Measurements from ENCODE around the gene TMPRSS13. TPM values are rescaled to one million over a fixed set of nuclear protein-coding genes. Genes with fewer than 3 reads are reported as not detected.

The TMPRSS13 gene
- total RNA-seq, 1 donor from 2014 or later, result not detected

DNA sequence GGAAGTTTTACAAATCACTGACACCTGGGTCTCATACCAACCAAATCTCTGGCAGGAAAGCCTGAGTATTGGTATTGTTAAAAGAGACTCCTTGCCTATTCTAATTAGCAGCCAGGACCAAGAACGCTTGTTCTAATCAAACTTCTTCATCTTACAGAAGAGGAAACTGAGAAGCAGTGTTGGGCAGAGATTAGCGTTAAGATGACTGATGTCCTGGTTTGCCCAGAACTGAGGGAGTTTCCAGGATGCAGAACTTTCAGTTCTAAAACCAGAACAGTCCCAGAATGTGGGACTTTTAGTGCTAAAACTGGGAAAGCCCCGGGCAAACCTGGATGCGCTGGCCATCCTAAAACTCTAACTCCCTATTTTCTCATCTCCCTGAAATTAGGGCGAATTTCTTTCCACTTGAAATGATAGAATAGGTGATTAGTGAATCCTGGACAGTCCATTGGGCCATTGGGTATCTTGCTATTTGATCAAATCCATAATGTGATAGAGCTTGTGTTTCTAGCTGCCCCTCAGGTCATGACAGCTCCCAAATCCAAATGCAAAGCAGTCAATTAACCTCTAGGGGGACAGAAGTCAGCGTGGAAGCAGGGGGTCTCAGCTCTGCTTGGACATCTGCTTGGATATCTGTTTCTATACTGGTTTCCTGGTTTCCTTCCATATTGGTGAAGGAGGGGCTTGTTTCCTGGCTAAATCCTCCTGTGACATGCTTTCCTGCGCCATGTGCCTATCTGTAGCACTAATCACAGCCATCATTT is 16.0 kb upstream of the TMPRSS13 start:
- no peaks in the 10 kb centered on the region for H3K4me1 Mint-ChIP-seq (ENCODE audit: unreplicated experiment)
- H3K27ac Mint-ChIP-seq (ENCODE audit: unreplicated experiment), result no peak overlapping the region
- no peak for TF ChIP-seq CTCF (IDR thresholded peaks at IDR 0.05)
- H3K4me3 Mint-ChIP-seq (ENCODE audit: unreplicated experiment), result no peak overlapping the region
- no peaks in the 10 kb centered on the region for H3K36me3 Mint-ChIP-seq (ENCODE audit: unreplicated experiment)
- no peaks in the 10 kb centered on the region for H3K9me3 Mint-ChIP-seq (ENCODE audit: unreplicated experiment)
- peaks cover 37% of the 10 kb centered on the region for H3K27me3 Mint-ChIP-seq (ENCODE audit: unreplicated experiment)
- DNase-seq (ENCODE audit: extremely low spot score, unreplicated experiment), result no peak

GRCh38 chr11:117944554-117944953 is 15.4 kb upstream of the TMPRSS13 start:
- H3K36me3 Mint-ChIP-seq (ENCODE audit: unreplicated experiment), result no peaks in the 10 kb centered on the region
- DNase-seq (ENCODE audit: extremely low spot score, unreplicated experiment), result peak; percentile 34
- H3K4me3 Mint-ChIP-seq (ENCODE audit: unreplicated experiment), result no peak overlapping the region
- no peak for TF ChIP-seq CTCF (IDR thresholded peaks at IDR 0.05)
- no peaks in the 10 kb centered on the region for H3K4me1 Mint-ChIP-seq (ENCODE audit: unreplicated experiment)
- H3K27me3 Mint-ChIP-seq (ENCODE audit: unreplicated experiment), result peaks cover 40% of the 10 kb centered on the region
- H3K27ac Mint-ChIP-seq (ENCODE audit: unreplicated experiment), result no peak overlapping the region
- H3K9me3 Mint-ChIP-seq (ENCODE audit: unreplicated experiment), result no peaks in the 10 kb centered on the region

DNA sequence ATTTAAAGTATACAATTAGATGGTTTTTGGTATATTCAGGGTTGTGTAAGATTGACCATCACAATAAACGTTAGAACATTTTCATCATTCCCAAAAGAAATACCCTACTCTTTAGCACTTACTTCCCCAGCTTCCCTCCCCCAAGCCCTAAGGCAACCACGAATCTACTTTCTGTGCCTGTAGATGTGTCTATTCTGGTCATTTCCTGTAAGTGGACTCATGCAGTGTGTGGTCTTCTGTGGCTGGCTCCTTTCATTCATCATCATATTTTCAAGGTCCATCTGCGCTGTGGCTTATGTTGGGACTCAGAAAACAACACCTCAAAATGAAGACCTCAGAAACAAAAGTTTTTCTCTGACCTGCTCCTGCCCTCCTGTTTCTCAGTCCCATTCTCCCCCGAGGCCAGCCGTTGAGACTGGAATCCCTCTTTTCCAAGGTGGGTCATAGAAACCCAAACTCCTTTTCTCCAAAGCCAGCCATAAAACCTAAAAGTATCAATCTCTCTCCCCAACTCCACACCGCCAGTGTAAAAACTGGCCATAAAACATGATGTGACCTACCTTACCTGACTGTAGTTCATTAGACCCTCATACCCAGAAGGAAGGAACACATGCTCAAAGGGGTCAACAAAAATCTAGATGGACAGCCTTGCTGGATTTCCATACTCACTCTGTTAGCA is 12.9 kb upstream of the TMPRSS13 start:
- H3K36me3 Mint-ChIP-seq (ENCODE audit: unreplicated experiment), result no peaks in the 10 kb centered on the region
- no peaks in the 10 kb centered on the region for H3K9me3 Mint-ChIP-seq (ENCODE audit: unreplicated experiment)
- DNase-seq (ENCODE audit: extremely low spot score, unreplicated experiment), result peak; percentile 32
- no peak overlapping the region for H3K27ac Mint-ChIP-seq (ENCODE audit: unreplicated experiment)
- H3K27me3 Mint-ChIP-seq (ENCODE audit: unreplicated experiment), result peaks cover 39% of the 10 kb centered on the region
- no peak for TF ChIP-seq CTCF (IDR thresholded peaks at IDR 0.05)
- H3K4me3 Mint-ChIP-seq (ENCODE audit: unreplicated experiment), result no peak overlapping the region
- H3K4me1 Mint-ChIP-seq (ENCODE audit: unreplicated experiment), result no peaks in the 10 kb centered on the region

DNA sequence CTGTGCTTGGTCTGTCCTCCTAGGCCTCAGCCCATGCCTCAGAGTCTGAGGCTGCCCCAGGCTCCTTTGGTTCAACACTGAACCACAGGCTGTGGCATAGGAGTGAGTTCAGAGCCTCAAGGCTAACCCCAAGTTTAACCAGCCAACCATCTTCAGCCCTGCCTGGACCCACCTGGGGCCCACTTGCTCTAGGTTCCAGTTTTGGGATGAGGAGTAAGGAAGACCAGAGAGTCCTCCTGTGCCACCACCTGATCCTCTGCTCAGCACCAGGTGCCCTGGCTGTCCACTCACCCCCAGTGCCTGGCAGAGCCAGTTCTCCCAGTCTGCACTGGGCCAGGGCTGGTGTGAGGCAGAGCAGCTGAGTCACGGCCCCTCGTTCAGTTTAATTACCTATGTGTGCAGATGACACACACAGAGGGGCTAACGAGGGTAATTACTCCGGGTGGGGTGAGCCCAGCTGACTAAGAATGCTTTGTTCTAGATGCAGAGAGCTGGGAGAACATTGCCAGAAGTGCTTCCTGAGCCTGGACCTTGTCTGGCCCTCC is 12.0 kb upstream of the TMPRSS13 start:
- Mint-ChIP-seq H3K27ac (ENCODE audit: unreplicated experiment) (no peak overlapping the region), H3K4me3 (ENCODE audit: unreplicated experiment) (no peak overlapping the region)
- no peak for TF ChIP-seq CTCF (IDR thresholded peaks at IDR 0.05)

GRCh38 chr11:117940736-117941135 is 11.5 kb upstream of the TMPRSS13 start:
- no peaks in the 10 kb centered on the region for H3K4me1 Mint-ChIP-seq (ENCODE audit: unreplicated experiment)
- H3K4me3 Mint-ChIP-seq (ENCODE audit: unreplicated experiment), result no peak overlapping the region
- no peak for TF ChIP-seq CTCF (IDR thresholded peaks at IDR 0.05)
- no peak for DNase-seq (ENCODE audit: extremely low spot score, unreplicated experiment)
- H3K36me3 Mint-ChIP-seq (ENCODE audit: unreplicated experiment), result no peaks in the 10 kb centered on the region
- H3K27ac Mint-ChIP-seq (ENCODE audit: unreplicated experiment), result no peak overlapping the region
- H3K9me3 Mint-ChIP-seq (ENCODE audit: unreplicated experiment), result no peaks in the 10 kb centered on the region
- peaks cover 43% of the 10 kb centered on the region for H3K27me3 Mint-ChIP-seq (ENCODE audit: unreplicated experiment)

More for the DNA sequence above, 12.0 kb upstream of the TMPRSS13 start:
- DNase-seq (ENCODE audit: extremely low spot score, unreplicated experiment), result peak; percentile 65
- H3K4me1 Mint-ChIP-seq (ENCODE audit: unreplicated experiment), result no peaks in the 10 kb centered on the region
- H3K27me3 Mint-ChIP-seq (ENCODE audit: unreplicated experiment), result peaks cover 41% of the 10 kb centered on the region
- H3K9me3 Mint-ChIP-seq (ENCODE audit: unreplicated experiment), result no peaks in the 10 kb centered on the region
- H3K36me3 Mint-ChIP-seq (ENCODE audit: unreplicated experiment), result no peaks in the 10 kb centered on the region

All from osteocyte (in vitro differentiated cells).